Left hindlimb (tissue), 1 donor: ENCODE results near the gene HEATR9.
"Not testable (repeated sequence)": the region's sequence is repeated elsewhere in the genome, so short reads cannot be mapped to it uniquely, and the experiment has no call there.

Experiments
- DNase-seq: peaks from one replicate; pipeline ENCODE4 v3.0.0-alpha.2; 2018

HEATR9 gene

GRCh38 chr17:35868737-35869136 lies at the start of gene HEATR9:
Gene HEATR9 (minus strand): TSS chr17:35868891. CDS start chr17:35868742, 149 bp downstream.
- no peak for DNase-seq

- no peak for DNase-seq
These were observed 49.0 kb upstream of the HEATR9 start for GRCh38 chr17:35917519-35918213.

GRCh38 chr17:35915153-35915964 lies 46.7 kb upstream of the HEATR9 start:
- DNase-seq, result no peak

- DNase-seq, result no peak
These were observed 45.7 kb upstream of the HEATR9 start for GRCh38 chr17:35914354-35914753.

- no peak for DNase-seq
These were observed 44.9 kb upstream of the HEATR9 start for GRCh38 chr17:35913609-35914008.

- no peak for DNase-seq
These were observed 44.3 kb upstream of the HEATR9 start for GRCh38 chr17:35912942-35913341.

GRCh38 chr17:35912339-35912912 lies 43.7 kb upstream of the HEATR9 start:
- DNase-seq, result no peak

GRCh38 chr17:35909408-35909807 lies 40.7 kb upstream of the HEATR9 start:
- DNase-seq, result no peak

- no peak for DNase-seq
These were observed 39.0 kb upstream of the HEATR9 start for GRCh38 chr17:35907691-35908090.

GRCh38 chr17:35906926-35907637 lies 38.4 kb upstream of the HEATR9 start:
- DNase-seq, result no peak

GRCh38 chr17:35906191-35906925 lies 37.7 kb upstream of the HEATR9 start:
- DNase-seq, result no peak

- DNase-seq, result no peak
These were observed 34.8 kb upstream of the HEATR9 start for GRCh38 chr17:35903451-35903850.

- DNase-seq, result no peak
These were observed 33.0 kb upstream of the HEATR9 start for GRCh38 chr17:35901631-35902175.

GRCh38 chr17:35900708-35901480 lies 32.2 kb upstream of the HEATR9 start:
- no peak for DNase-seq

GRCh38 chr17:35900280-35900679 lies 31.6 kb upstream of the HEATR9 start:
- no peak for DNase-seq

GRCh38 chr17:35898283-35899070 lies 29.8 kb upstream of the HEATR9 start:
- no peak for DNase-seq

GRCh38 chr17:35897772-35898171 lies 29.1 kb upstream of the HEATR9 start:
- not testable (repeated sequence) for DNase-seq

- DNase-seq, result no peak
These were observed 27.2 kb upstream of the HEATR9 start for GRCh38 chr17:35895636-35896587.

- no peak for DNase-seq
These were observed 25.5 kb upstream of the HEATR9 start for GRCh38 chr17:35894206-35894605.
